ENCODE data around the gene IARS2.
"Not testable (repeated sequence)": the region's sequence is repeated elsewhere in the genome, so short reads cannot be mapped to it uniquely, and the experiment has no call there.

The IARS2 gene

GRCh38 chr1:220113136-220113695 lies 19.3 kb downstream of the IARS2 start:
- DNase-seq = peak; percentile 24 to 61

- DNase-seq = no peak
Observed at GRCh38 chr1:220119043-220119512, 25.1 kb downstream of the IARS2 start.

GRCh38 chr1:220121791-220122530 lies 28.0 kb downstream of the IARS2 start:
- DNase-seq = no peak

GRCh38 chr1:220123066-220123465 lies 29.1 kb downstream of the IARS2 start:
- DNase-seq = no peak

GRCh38 chr1:220123889-220124288 lies 30.0 kb downstream of the IARS2 start:
- DNase-seq = no peak

GRCh38 chr1:220124542-220124941 lies 30.6 kb downstream of the IARS2 start:
- no peak for DNase-seq

- DNase-seq = no peak
Observed at GRCh38 chr1:220127076-220127475, 33.1 kb downstream of the IARS2 start.

GRCh38 chr1:220129479-220130210 lies 35.7 kb downstream of the IARS2 start:
- DNase-seq = no peak

- DNase-seq = no peak
Observed at GRCh38 chr1:220135755-220136154, 41.8 kb downstream of the IARS2 start.

- no peak for DNase-seq
Observed at GRCh38 chr1:220137019-220137786, 43.3 kb downstream of the IARS2 start.

GRCh38 chr1:220139966-220140365 lies 46.0 kb downstream of the IARS2 start:
- DNase-seq = no peak

GRCh38 chr1:220144051-220144450 lies 50.1 kb downstream of the IARS2 start:
- no peak for DNase-seq

GRCh38 chr1:220149742-220150141 lies 55.8 kb downstream of the IARS2 start:
- DNase-seq = no peak

GRCh38 chr1:220151454-220151853 lies 57.5 kb downstream of the IARS2 start:
- no peak for DNase-seq

- no peak for DNase-seq
Observed at GRCh38 chr1:220153147-220153546, 59.2 kb downstream of the IARS2 start.

- no peak for DNase-seq
Observed at GRCh38 chr1:220156620-220157146, 62.8 kb downstream of the IARS2 start.

GRCh38 chr1:220157738-220158137 lies 63.8 kb downstream of the IARS2 start:
- no peak for DNase-seq

GRCh38 chr1:220158530-220158929 lies 64.6 kb downstream of the IARS2 start:
- not testable (repeated sequence) for DNase-seq

GRCh38 chr1:220159041-220159440 lies 65.1 kb downstream of the IARS2 start:
- DNase-seq = no peak

GRCh38 chr1:220160027-220160426 lies 66.1 kb downstream of the IARS2 start:
- no peak for DNase-seq

- no peak for DNase-seq
Observed at GRCh38 chr1:220164116-220164515, 70.2 kb downstream of the IARS2 start.

GRCh38 chr1:220164517-220164916 lies 70.6 kb downstream of the IARS2 start:
- DNase-seq = no peak

GRCh38 chr1:220166853-220167252 lies 72.9 kb downstream of the IARS2 start:
- no peak for DNase-seq
